Loucy (cell line): Measurements from ENCODE around the gene TNC.

Source experiments
- H2AFZ ChIP-seq: fragments of 200-600 bp; sonication (generic); 2 replicates; pipeline ENCODE4 v1.6.0; 2016; ENCODE audit warnings: antibody characterized with exemption, mild to moderate bottlenecking, low read length, moderate library complexity
- H3F3A ChIP-seq: fragments of 200-600 bp; 2 replicates; pipeline ENCODE4 v1.6.0; 2016; ENCODE audit warnings: antibody characterized with exemption, low read depth, mild to moderate bottlenecking
- H3K27me3 ChIP-seq: fragments of 200-600 bp; sonication (generic); 2 replicates; pipeline ENCODE4 v1.6.1; 2014; ENCODE audit warnings: low read length, mild to moderate bottlenecking; ENCODE audit not compliant: insufficient read depth, poor library complexity, severe bottlenecking
- H3K36me3 ChIP-seq: fragments of 200-600 bp; sonication (generic); 2 replicates; pipeline ENCODE4 v1.6.1; 2016; ENCODE audit warnings: low read length; ENCODE audit not compliant: insufficient read depth
- H3K4me1 ChIP-seq: fragments of 200-600 bp; sonication (generic); 2 replicates; pipeline ENCODE4 v1.5.1; 2014; ENCODE audit warnings: low read length, mild to moderate bottlenecking; ENCODE audit not compliant: insufficient read depth, poor library complexity, severe bottlenecking
- H3K4me2 ChIP-seq: fragments of 200-600 bp; sonication (generic); 2 replicates; pipeline ENCODE4 v1.6.0; 2014; ENCODE audit warnings: antibody characterized with exemption, low read length, low read depth, mild to moderate bottlenecking; ENCODE audit not compliant: poor library complexity, severe bottlenecking
- H3K4me3 ChIP-seq: fragments of 200-600 bp; sonication (generic); 2 replicates; pipeline ENCODE4 v1.5.1; 2014; ENCODE audit warnings: low read length, mild to moderate bottlenecking, mixed read lengths; ENCODE audit not compliant: poor library complexity, severe bottlenecking
- H3K79me2 ChIP-seq: fragments of 200-600 bp; sonication (generic); 2 replicates; pipeline ENCODE4 v1.6.1; 2014; ENCODE audit warnings: low read length; ENCODE audit not compliant: insufficient read depth
- H3K9ac ChIP-seq: fragments of 200-600 bp; sonication (generic); 2 replicates; pipeline ENCODE4 v1.6.0; 2014; ENCODE audit warnings: mild to moderate bottlenecking, low read depth, low read length, moderate library complexity; ENCODE audit not compliant: poor library complexity, severe bottlenecking
- H3K9me2 ChIP-seq: fragments of 200-600 bp; sonication (generic); replicated peaks from 2 replicates; pipeline ENCODE4 v1.6.1; 2016; ENCODE audit warnings: low read depth, low read length, mixed read lengths
- H3K9me3 ChIP-seq: fragments of 200-600 bp; sonication (generic); 2 replicates; pipeline ENCODE4 v1.6.1; 2014; ENCODE audit warnings: mild to moderate bottlenecking, antibody characterized with exemption, low read length, low read depth; ENCODE audit not compliant: insufficient read depth
- H4K20me1 ChIP-seq: fragments of 200-600 bp; sonication (generic); 2 replicates; pipeline ENCODE4 v1.6.0; 2014; ENCODE audit warnings: antibody characterized with exemption, low read length, mild to moderate bottlenecking; ENCODE audit not compliant: insufficient read depth, poor library complexity, severe bottlenecking
- CTCF ChIP-seq: fragments of 200-600 bp; sonication (generic); conservative IDR thresholded peaks from 2 replicates; pipeline ENCODE4 v1.5.1; 2014; ENCODE audit warnings: mild to moderate bottlenecking, antibody characterized with exemption, low read length
- EZH2phosphoT487 ChIP-seq: fragments of 200-600 bp; IDR thresholded peaks from 2 replicates; pipeline ENCODE4 v1.6.1; 2018; ENCODE audit warnings: antibody characterized with exemption, mild to moderate bottlenecking, moderate library complexity, borderline replicate concordance

The TNC gene

GRCh38 chr9:115068031-115068430 is 49.9 kb downstream of the TNC start:
- no peaks in the 10 kb centered on the region for H4K20me1 ChIP-seq
- H3K27me3 ChIP-seq: no peaks in the 10 kb centered on the region
- no peaks in the 10 kb centered on the region for H3K9me2 ChIP-seq
- H3K4me1 ChIP-seq: no peaks in the 10 kb centered on the region
- H3K4me3 ChIP-seq: no peak overlapping the region
- H3K4me2 ChIP-seq: no peak overlapping the region
- H3K36me3 ChIP-seq: no peaks in the 10 kb centered on the region
- no peaks in the 10 kb centered on the region for H3F3A ChIP-seq
- H3K9me3 ChIP-seq: no peaks in the 10 kb centered on the region
- H2AFZ ChIP-seq: no peak overlapping the region
- H3K79me2 ChIP-seq: no peaks in the 10 kb centered on the region
- H3K9ac ChIP-seq: no peak overlapping the region
- no peak for TF ChIP-seq EZH2phosphoT487
- TF ChIP-seq CTCF: no peak

GRCh38 chr9:115063058-115063845 is 54.7 kb downstream of the TNC start:
- H3K9me3 ChIP-seq: no peaks in the 10 kb centered on the region
- no peaks in the 10 kb centered on the region for H3K36me3 ChIP-seq
- no peak overlapping the region for H2AFZ ChIP-seq
- H4K20me1 ChIP-seq: no peaks in the 10 kb centered on the region
- H3K9me2 ChIP-seq: no peaks in the 10 kb centered on the region
- H3K4me1 ChIP-seq: no peaks in the 10 kb centered on the region
- no peak overlapping the region for H3K4me3 ChIP-seq
- H3K79me2 ChIP-seq: no peaks in the 10 kb centered on the region
- H3K27me3 ChIP-seq: no peaks in the 10 kb centered on the region
- no peak overlapping the region for H3K9ac ChIP-seq
- H3K4me2 ChIP-seq: no peak overlapping the region
- H3F3A ChIP-seq: no peaks in the 10 kb centered on the region
- TF ChIP-seq CTCF: no peak
- no peak for TF ChIP-seq EZH2phosphoT487

DNA sequence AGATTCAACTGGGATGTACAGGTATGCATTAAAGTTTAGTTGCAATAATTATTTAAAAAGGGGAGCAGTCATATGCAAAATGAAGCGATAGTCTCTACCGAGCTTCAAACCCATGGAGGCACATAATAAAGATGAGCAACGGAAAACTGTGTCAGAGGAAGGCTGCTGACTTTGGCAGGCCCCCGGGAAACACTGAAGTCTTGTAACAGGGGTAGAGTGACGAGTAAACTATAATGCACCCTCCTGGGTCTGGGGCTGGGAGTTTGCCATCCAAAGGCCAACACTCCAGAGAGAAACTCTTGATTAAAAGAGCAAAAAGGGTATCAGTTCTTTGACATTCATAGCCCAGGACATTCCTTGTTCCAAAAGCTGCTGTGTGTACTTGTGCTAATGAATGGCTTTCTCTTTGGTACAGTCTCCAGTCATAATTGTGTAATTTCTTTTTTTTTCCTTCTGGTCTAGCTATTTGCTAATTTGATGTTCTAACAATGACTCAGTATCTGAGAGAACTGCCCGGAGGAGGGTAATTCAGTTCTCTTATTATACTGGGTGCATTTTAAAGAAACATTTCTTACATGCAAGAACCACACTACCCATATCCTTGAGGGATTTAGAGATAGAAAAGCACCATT is 59.2 kb downstream of the TNC start:
- no peaks in the 10 kb centered on the region for H3K36me3 ChIP-seq
- no peaks in the 10 kb centered on the region for H3K79me2 ChIP-seq
- H3K4me2 ChIP-seq: no peak overlapping the region
- no peaks in the 10 kb centered on the region for H3K9me3 ChIP-seq
- TF ChIP-seq CTCF (no peak), EZH2phosphoT487 (no peak)
- no peaks in the 10 kb centered on the region for H4K20me1 ChIP-seq
- H3K4me3 ChIP-seq: no peak overlapping the region
- no peak overlapping the region for H2AFZ ChIP-seq
- no peaks in the 10 kb centered on the region for H3K27me3 ChIP-seq
- no peak overlapping the region for H3K9ac ChIP-seq
- no peaks in the 10 kb centered on the region for H3F3A ChIP-seq
- no peaks in the 10 kb centered on the region for H3K4me1 ChIP-seq
- H3K9me2 ChIP-seq: no peaks in the 10 kb centered on the region
